Peyer's patch (tissue), 4 donors: ENCODE results near the gene MAN1A2. TPM values are rescaled to one million over a fixed set of nuclear protein-coding genes. Genes with fewer than 3 reads are reported as not detected.

ENCODE experiments used
- DNase-seq, 3 donors: peaks; one replicate each; pipeline ENCODE4 v3.0.0-alpha.2; 2017 to 2019
- H3K27ac ChIP-seq, 4 donors: fragments of 200-600 bp; sonication (generic); one replicate each; pipeline ENCODE4 v1.5.1; 2016 to 2019
- H3K27me3 ChIP-seq, 2 donors: fragments of 200-600 bp; sonication (generic); one replicate each; pipeline ENCODE4 v1.5.1; 2019
- H3K36me3 ChIP-seq, 3 donors: fragments of 200-600 bp; sonication (generic); one replicate each; pipeline ENCODE4 v1.5.1; 2016 to 2019
- H3K4me1 ChIP-seq, 4 donors: fragments of 200-600 bp; sonication (generic); one replicate each; pipeline ENCODE4 v1.5.1; 2016 to 2019
- H3K4me3 ChIP-seq, 4 donors: fragments of 200-600 bp; sonication (generic); 1 replicate in 3 of 4; 2 replicates in 1 of 4; pipeline ENCODE4 v1.5.1; 2016 to 2019; ENCODE audit warnings: mild to moderate bottlenecking in 1 of 4
- H3K9me3 ChIP-seq, 4 donors: fragments of 200-600 bp; sonication (generic); one replicate each; pipeline ENCODE4 v1.5.1; 2016 to 2019; ENCODE audit warnings: mild to moderate bottlenecking in 1 of 4
- POLR2A ChIP-seq, 2 donors: fragments of 450-650 bp; IDR thresholded peaks; one replicate each; pipeline ENCODE4 v1.5.1; 2017; ENCODE audit warnings: antibody characterized with exemption in 2 of 2, mild to moderate bottlenecking in 2 of 2, moderate library complexity in 2 of 2
- total RNA-seq, 4 donors: library from RNA; depleted of rRNA; stranded (reverse); fragments of >200 nt; gene quantifications; one replicate each; pipeline ENCODE4 v1.1.0, GENCODE V29; 2016
- TF ChIP-seq, protein P1 (sequence below), 6 experiments: fragments of 450-650 bp in 4 of 6; fragments of 200-600 bp in 2 of 6; sonication (generic) in 1 of 6; IDR thresholded peaks; one replicate each; pipeline ENCODE4 v1.5.1; 2017 to 2019; ENCODE audit warnings: antibody characterized with exemption in 6 of 6, mild to moderate bottlenecking in 3 of 6, moderate library complexity in 1 of 6

Gene MAN1A2
- total RNA-seq, 4 donors from 2014 or later: 43.2 to 53.8 (median 49.4) TPM

DNA sequence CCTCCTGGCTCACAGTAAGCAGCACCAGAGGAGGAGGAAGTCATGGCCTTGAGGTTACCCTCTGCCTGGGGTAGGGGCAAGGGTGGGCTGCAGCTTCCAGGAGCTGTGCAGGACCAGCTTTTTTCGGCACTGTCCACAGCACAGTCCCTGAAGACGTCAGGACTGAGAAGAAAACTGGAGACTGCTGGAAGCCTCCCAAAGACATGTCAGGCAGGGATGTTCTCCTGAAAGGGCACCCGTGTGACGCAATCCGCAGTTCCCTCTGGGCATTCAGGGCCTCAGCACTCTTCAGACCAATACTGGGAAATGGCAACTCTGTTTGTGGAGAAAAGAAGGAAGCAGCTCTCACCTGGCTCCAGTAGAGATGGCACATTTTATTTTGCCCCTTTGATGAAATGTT, 173.8 kb downstream of the MAN1A2 start:
- no peak overlapping the region for H3K27ac ChIP-seq
- H3K27me3 ChIP-seq: no peaks in the 10 kb centered on the region
- H3K9me3 ChIP-seq: no peaks in the 10 kb centered on the region
- no peaks in the 10 kb centered on the region for H3K4me1 ChIP-seq
- no peak overlapping the region for H3K4me3 ChIP-seq
- no peaks in the 10 kb centered on the region for H3K36me3 ChIP-seq
- DNase-seq: no peak
- no peak for TF ChIP-seq POLR2A (IDR thresholded peaks at IDR 0.05)
- TF ChIP-seq, protein P1, sequence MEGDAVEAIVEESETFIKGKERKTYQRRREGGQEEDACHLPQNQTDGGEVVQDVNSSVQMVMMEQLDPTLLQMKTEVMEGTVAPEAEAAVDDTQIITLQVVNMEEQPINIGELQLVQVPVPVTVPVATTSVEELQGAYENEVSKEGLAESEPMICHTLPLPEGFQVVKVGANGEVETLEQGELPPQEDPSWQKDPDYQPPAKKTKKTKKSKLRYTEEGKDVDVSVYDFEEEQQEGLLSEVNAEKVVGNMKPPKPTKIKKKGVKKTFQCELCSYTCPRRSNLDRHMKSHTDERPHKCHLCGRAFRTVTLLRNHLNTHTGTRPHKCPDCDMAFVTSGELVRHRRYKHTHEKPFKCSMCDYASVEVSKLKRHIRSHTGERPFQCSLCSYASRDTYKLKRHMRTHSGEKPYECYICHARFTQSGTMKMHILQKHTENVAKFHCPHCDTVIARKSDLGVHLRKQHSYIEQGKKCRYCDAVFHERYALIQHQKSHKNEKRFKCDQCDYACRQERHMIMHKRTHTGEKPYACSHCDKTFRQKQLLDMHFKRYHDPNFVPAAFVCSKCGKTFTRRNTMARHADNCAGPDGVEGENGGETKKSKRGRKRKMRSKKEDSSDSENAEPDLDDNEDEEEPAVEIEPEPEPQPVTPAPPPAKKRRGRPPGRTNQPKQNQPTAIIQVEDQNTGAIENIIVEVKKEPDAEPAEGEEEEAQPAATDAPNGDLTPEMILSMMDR (IDR thresholded peaks at IDR 0.05): no peak

- DNase-seq: no peak
- Histone ChIP-seq H3K4me3 (no peak overlapping the region), H3K9me3 (no peaks in the 10 kb centered on the region), H3K4me1 (no peaks in the 10 kb centered on the region), H3K27ac (no peak overlapping the region), H3K36me3 (no peaks in the 10 kb centered on the region), H3K27me3 (no peaks in the 10 kb centered on the region)
- TF ChIP-seq, protein P1 (IDR thresholded peaks at IDR 0.05): no peak
- TF ChIP-seq POLR2A (IDR thresholded peaks at IDR 0.05): no peak
Observed at GRCh38 chr1:117541585-117541984, 174.3 kb downstream of the MAN1A2 start.

GRCh38 chr1:117544509-117545109, 177.4 kb downstream of the MAN1A2 start:
- H3K27me3 ChIP-seq: no peaks in the 10 kb centered on the region
- no peak overlapping the region for H3K27ac ChIP-seq
- no peak for TF ChIP-seq POLR2A (IDR thresholded peaks at IDR 0.05)
- TF ChIP-seq, protein P1 (IDR thresholded peaks at IDR 0.05): no peak
- DNase-seq: peak in 1 of 3 donors; percentile 55
- H3K4me3 ChIP-seq: no peak overlapping the region
- no peaks in the 10 kb centered on the region for H3K9me3 ChIP-seq
- no peaks in the 10 kb centered on the region for H3K36me3 ChIP-seq
- no peaks in the 10 kb centered on the region for H3K4me1 ChIP-seq

DNA sequence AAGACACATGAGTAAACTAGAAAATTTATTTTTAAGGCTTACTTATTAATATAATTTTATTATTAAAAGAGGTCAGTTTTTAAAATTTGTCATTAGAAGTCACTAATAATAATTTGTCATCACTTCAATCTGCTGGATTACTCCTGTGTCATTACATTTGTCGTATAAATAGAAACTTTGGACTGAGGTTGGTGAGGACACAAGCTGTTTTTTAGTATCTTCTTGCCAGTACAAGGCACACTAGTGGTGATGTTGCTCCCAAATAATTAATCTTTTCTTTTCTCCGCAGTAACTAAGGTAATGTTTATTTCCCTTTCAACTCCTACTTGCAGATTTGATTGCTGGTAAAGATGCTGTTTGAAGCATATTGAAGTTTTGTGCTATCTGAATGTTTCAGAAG, 179.2 kb downstream of the MAN1A2 start:
- H3K27me3 ChIP-seq: no peaks in the 10 kb centered on the region
- no peaks in the 10 kb centered on the region for H3K9me3 ChIP-seq
- no peaks in the 10 kb centered on the region for H3K4me1 ChIP-seq
- DNase-seq: no peak
- H3K27ac ChIP-seq: no peak overlapping the region
- TF ChIP-seq, protein P1 (IDR thresholded peaks at IDR 0.05): no peak
- TF ChIP-seq POLR2A (IDR thresholded peaks at IDR 0.05): no peak
- no peaks in the 10 kb centered on the region for H3K36me3 ChIP-seq
- no peak overlapping the region for H3K4me3 ChIP-seq

- no peaks in the 10 kb centered on the region for H3K9me3 ChIP-seq
- no peak for DNase-seq
- no peaks in the 10 kb centered on the region for H3K4me1 ChIP-seq
- H3K27me3 ChIP-seq: no peaks in the 10 kb centered on the region
- H3K27ac ChIP-seq: no peak overlapping the region
- TF ChIP-seq, protein P1 (IDR thresholded peaks at IDR 0.05): no peak
- no peak for TF ChIP-seq POLR2A (IDR thresholded peaks at IDR 0.05)
- no peaks in the 10 kb centered on the region for H3K36me3 ChIP-seq
- H3K4me3 ChIP-seq: no peak overlapping the region
Observed at GRCh38 chr1:117553471-117553870, 186.2 kb downstream of the MAN1A2 start.

DNA sequence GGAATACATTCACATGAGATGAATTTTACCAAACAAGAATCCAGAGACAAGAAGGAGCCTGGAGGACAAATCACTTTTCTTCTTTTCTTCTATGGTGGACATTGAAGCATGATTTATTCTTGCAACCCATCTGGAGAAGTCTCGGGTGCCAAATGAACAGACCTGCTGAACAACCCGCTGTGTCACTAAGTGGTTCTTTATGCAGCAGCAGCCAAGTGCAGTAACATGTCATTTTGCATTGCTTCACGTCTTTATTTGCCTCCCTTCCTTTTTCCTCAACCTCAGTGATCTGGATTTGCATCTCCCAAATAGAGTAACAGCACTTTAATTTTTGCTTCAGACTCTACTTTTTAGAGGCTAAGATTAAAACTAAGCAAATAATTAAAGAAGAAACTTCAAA, 188.6 kb downstream of the MAN1A2 start:
- Histone ChIP-seq H3K9me3 (no peaks in the 10 kb centered on the region), H3K4me1 (no peaks in the 10 kb centered on the region), H3K27ac (no peak overlapping the region), H3K27me3 (no peaks in the 10 kb centered on the region), H3K36me3 (no peaks in the 10 kb centered on the region), H3K4me3 (no peak overlapping the region)
- no peak for DNase-seq
- TF ChIP-seq, protein P1 (IDR thresholded peaks at IDR 0.05): no peak
- TF ChIP-seq POLR2A (IDR thresholded peaks at IDR 0.05): no peak
